ENCODE measurements around the gene RTN4RL2. TPM values are rescaled to one million over a fixed set of nuclear protein-coding genes. Genes with fewer than 3 reads are reported as not detected.

The RTN4RL2 gene
- total and polyA plus RNA-seq, 5 donors from 2014 or later: 0.11 TPM; not detected in 4

DNA sequence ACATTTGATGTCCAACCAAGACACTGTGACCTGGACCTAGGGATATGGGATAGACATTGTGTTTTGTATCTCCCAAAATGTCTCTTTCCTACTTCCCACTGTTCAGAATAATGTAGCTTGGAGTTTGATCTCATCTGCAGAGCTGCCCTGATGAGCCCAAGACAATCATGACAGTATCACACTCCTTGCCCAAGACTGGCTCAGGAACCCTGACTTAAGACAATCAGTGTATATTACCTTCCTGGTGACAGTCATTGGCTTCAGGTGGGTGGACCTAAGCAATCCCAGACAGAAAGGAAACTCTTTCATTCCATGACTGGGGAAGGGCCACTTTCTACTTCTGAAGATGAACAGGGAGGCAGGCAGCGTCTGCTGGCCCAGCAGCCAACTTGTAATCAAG is 14.3 kb upstream of the RTN4RL2 start:
- H3K9me3 Mint-ChIP-seq: peaks cover 0 to 2% (median 0%) of the 10 kb centered on the region in 7 donors
- H3K27me3 ChIP-seq (ENCODE audit: control insufficient read depth, insufficient read depth, low read length): no peaks in the 10 kb centered on the region
- H3K4me1 Mint-ChIP-seq: no peaks in the 10 kb centered on the region
- DNase-seq (no peak), ATAC-seq (ENCODE audit: low read depth in 2 of 2) (no peak)
- no peaks in the 10 kb centered on the region for H3K4me1 ChIP-seq (ENCODE audit: control insufficient read depth, insufficient read depth, low read length, poor library complexity, severe bottlenecking)
- no peaks in the 10 kb centered on the region for H3K36me3 Mint-ChIP-seq
- peaks cover 19% of the 10 kb centered on the region for H3K27me3 Mint-ChIP-seq
- H3K9me3 ChIP-seq (ENCODE audit: control insufficient read depth in 2 of 2, low read length in 2 of 2): no peaks in the 10 kb centered on the region
- H3K4me3 ChIP-seq (ENCODE audit: low read depth, low read length): no peak overlapping the region
- H3K27ac ChIP-seq (ENCODE audit: insufficient read depth, low read length, poor library complexity, severe bottlenecking): no peak overlapping the region
- H3K4me3 Mint-ChIP-seq: no peak overlapping the region
- H3K36me3 ChIP-seq (ENCODE audit: control insufficient read depth, insufficient read depth, low read length): no peaks in the 10 kb centered on the region
- no peak overlapping the region for H3K27ac Mint-ChIP-seq

DNA sequence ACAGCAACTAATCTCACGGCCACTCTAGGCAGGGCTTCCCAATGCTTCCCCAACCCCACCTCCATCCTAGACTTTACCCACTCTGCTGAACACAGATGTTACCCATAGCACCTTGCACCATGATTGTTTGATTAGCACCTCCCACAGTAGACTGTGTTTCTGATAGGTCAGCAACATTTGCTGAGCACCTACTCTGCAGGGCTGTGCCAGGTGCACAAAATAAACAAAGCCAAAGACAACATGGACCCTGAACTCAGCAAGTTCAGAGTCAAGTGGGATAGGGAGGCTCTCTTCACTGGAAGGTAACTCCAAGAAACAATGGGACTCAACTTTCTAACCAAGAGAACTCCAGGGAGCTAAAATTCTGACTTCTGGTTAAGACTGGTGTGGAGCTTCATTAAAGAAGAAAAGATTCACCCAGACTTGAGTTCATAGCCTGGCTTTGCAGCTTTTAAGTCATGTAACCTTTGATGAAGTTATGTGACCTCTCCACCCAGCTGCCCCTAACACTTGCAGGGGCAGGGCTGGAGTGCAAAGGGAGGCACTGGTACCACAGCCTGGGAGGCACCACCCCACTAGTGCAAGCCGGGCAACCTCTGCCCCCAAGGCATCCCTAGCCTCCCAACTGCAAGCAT is 6.7 kb upstream of the RTN4RL2 start:
- Histone ChIP-seq H3K9me3 (ENCODE audit: control insufficient read depth in 2 of 2, low read length in 2 of 2) (no peaks in the 10 kb centered on the region), H3K27me3 (ENCODE audit: control insufficient read depth, insufficient read depth, low read length) (peaks cover 6% of the 10 kb centered on the region), H3K4me3 (ENCODE audit: low read depth, low read length) (no peak overlapping the region), H3K27ac (ENCODE audit: insufficient read depth, low read length, poor library complexity, severe bottlenecking) (no peak overlapping the region), H3K4me1 (ENCODE audit: control insufficient read depth, insufficient read depth, low read length, poor library complexity, severe bottlenecking) (peaks cover 18% of the 10 kb centered on the region), H3K36me3 (ENCODE audit: control insufficient read depth, insufficient read depth, low read length) (no peaks in the 10 kb centered on the region)
- Mint-ChIP-seq H3K27me3 (peaks cover 47% of the 10 kb centered on the region), H3K4me1 (peaks cover 0 to 14% (median 7%) of the 10 kb centered on the region in 4 donors), H3K9me3 (peaks cover 0 to 1% (median 0%) of the 10 kb centered on the region in 7 donors), H3K36me3 (no peaks in the 10 kb centered on the region), H3K27ac (no peak overlapping the region), H3K4me3 (no peak overlapping the region)
- no peak for ATAC-seq (ENCODE audit: low read depth in 2 of 2)
- DNase-seq: no peak

DNA sequence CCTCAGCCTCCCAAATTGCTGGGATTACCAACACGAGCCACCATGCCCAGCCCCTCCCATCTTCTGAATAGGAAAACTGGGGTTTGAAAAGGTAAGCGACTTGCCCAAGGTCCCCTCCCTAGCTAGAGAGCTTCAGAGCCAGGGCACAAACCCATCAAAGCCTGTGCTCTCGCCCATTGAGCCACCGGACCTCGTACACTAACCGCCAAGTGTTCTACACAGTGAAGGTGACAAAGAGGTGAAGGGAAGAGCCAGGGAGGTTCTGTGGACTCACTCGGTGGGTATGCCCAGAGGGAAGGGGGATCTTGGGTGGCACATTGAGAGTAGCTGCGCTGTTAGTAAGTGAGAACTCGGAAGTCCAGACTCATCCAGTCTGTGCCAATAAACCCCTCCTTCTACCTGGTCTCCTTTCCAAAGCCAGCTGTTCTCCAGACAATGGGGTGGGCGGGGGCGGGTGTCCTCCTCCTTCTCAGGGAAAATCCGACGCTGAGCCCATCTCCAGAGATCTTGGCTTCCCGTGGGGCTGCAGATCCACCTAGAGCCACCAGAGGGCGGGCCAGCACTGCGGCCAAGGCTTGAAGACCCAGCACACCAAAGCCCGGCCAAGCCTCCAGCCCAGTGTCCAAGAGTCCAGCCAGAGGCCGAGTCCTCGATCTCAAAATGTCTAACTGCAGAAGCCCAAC is 3.2 kb upstream of the RTN4RL2 start:
- Mint-ChIP-seq H3K4me3 (peak overlapping the region; percentile 75 to 86 (median 80)), H3K27ac (no peak overlapping the region), H3K27me3 (peaks cover 53% of the 10 kb centered on the region), H3K36me3 (no peaks in the 10 kb centered on the region), H3K9me3 (peaks cover 0 to 4% (median 0%) of the 10 kb centered on the region in 7 donors), H3K4me1 (peaks cover 5 to 34% (median 18%) of the 10 kb centered on the region in 4 donors)
- Histone ChIP-seq H3K9me3 (ENCODE audit: control insufficient read depth in 2 of 2, low read length in 2 of 2) (no peaks in the 10 kb centered on the region), H3K4me3 (ENCODE audit: low read depth, low read length) (no peak overlapping the region), H3K27me3 (ENCODE audit: control insufficient read depth, insufficient read depth, low read length) (peaks cover 10% of the 10 kb centered on the region), H3K36me3 (ENCODE audit: control insufficient read depth, insufficient read depth, low read length) (no peaks in the 10 kb centered on the region), H3K27ac (ENCODE audit: insufficient read depth, low read length, poor library complexity, severe bottlenecking) (no peak overlapping the region), H3K4me1 (ENCODE audit: control insufficient read depth, insufficient read depth, low read length, poor library complexity, severe bottlenecking) (peaks cover 43% of the 10 kb centered on the region)
- peak; percentile 59 to 62 for ATAC-seq (ENCODE audit: low read depth in 2 of 2)
- DNase-seq: peak; percentile 55 to 65 (median 61)

DNA sequence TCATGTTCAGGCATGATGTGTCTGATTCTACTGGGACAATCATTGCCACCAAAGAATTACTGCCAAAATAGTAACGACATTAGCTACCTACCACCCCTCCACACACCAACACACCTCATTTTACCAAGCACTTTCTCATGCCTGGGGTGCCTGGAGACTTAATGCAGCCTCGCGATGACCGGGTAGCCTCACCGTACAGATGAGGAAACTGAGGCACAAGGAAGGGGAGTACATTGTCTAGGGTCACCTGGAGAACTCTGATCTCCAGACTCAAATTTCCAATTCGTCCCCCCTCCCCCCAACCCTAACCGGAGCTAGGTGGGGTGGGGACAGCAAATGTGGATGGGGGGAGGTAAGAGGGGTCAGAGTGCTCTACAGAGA is 2.7 kb upstream of the RTN4RL2 start:
- Histone ChIP-seq H3K36me3 (ENCODE audit: control insufficient read depth, insufficient read depth, low read length) (no peaks in the 10 kb centered on the region), H3K27me3 (ENCODE audit: control insufficient read depth, insufficient read depth, low read length) (peaks cover 10% of the 10 kb centered on the region), H3K4me3 (ENCODE audit: low read depth, low read length) (no peak overlapping the region), H3K4me1 (ENCODE audit: control insufficient read depth, insufficient read depth, low read length, poor library complexity, severe bottlenecking) (peaks cover 43% of the 10 kb centered on the region), H3K27ac (ENCODE audit: insufficient read depth, low read length, poor library complexity, severe bottlenecking) (no peak overlapping the region), H3K9me3 (ENCODE audit: control insufficient read depth in 2 of 2, low read length in 2 of 2) (no peaks in the 10 kb centered on the region)
- H3K4me3 Mint-ChIP-seq: peak overlapping the region; percentile 75 to 86 (median 80)
- ATAC-seq (ENCODE audit: low read depth in 2 of 2) (peak; percentile 9 to 24), DNase-seq (no peak)
- peaks cover 52% of the 10 kb centered on the region for H3K27me3 Mint-ChIP-seq
- H3K27ac Mint-ChIP-seq: no peak overlapping the region
- peaks cover 5 to 34% (median 18%) of the 10 kb centered on the region in 4 donors for H3K4me1 Mint-ChIP-seq
- peaks cover 0 to 4% (median 0%) of the 10 kb centered on the region in 7 donors for H3K9me3 Mint-ChIP-seq
- H3K36me3 Mint-ChIP-seq: no peaks in the 10 kb centered on the region

DNA sequence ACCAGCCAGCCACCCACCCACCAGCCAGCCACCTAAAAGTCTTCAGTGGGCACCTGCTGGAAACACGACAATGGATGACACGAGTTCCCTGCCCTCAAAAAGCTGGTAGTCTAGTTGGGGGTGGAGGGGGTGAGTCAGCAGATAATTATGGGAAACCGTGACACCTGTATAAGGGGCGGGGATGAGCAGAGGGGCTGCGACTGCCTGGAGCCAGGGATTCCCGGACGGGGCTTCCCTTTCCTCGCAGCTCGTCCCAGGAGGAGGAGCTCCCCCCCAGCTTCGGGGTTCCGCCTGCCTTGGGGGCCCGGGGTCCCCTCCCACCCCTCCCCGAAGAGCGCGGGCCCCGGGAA is 2.3 kb upstream of the RTN4RL2 start:
- Mint-ChIP-seq H3K4me3 (peak overlapping the region in 3 of 4 donors; percentile 79 to 86 (median 82)), H3K9me3 (peaks cover 0 to 4% (median 0%) of the 10 kb centered on the region in 7 donors), H3K27me3 (peaks cover 56% of the 10 kb centered on the region), H3K4me1 (peaks cover 5 to 34% (median 20%) of the 10 kb centered on the region in 4 donors), H3K27ac (no peak overlapping the region), H3K36me3 (no peaks in the 10 kb centered on the region)
- peaks cover 10% of the 10 kb centered on the region for H3K27me3 ChIP-seq (ENCODE audit: control insufficient read depth, insufficient read depth, low read length)
- H3K4me1 ChIP-seq (ENCODE audit: control insufficient read depth, insufficient read depth, low read length, poor library complexity, severe bottlenecking): peaks cover 43% of the 10 kb centered on the region
- H3K36me3 ChIP-seq (ENCODE audit: control insufficient read depth, insufficient read depth, low read length): no peaks in the 10 kb centered on the region
- no peaks in the 10 kb centered on the region for H3K9me3 ChIP-seq (ENCODE audit: control insufficient read depth in 2 of 2, low read length in 2 of 2)
- ATAC-seq (ENCODE audit: low read depth in 2 of 2) (no peak), DNase-seq (no peak)
- no peak overlapping the region for H3K4me3 ChIP-seq (ENCODE audit: low read depth, low read length)
- no peak overlapping the region for H3K27ac ChIP-seq (ENCODE audit: insufficient read depth, low read length, poor library complexity, severe bottlenecking)

DNA sequence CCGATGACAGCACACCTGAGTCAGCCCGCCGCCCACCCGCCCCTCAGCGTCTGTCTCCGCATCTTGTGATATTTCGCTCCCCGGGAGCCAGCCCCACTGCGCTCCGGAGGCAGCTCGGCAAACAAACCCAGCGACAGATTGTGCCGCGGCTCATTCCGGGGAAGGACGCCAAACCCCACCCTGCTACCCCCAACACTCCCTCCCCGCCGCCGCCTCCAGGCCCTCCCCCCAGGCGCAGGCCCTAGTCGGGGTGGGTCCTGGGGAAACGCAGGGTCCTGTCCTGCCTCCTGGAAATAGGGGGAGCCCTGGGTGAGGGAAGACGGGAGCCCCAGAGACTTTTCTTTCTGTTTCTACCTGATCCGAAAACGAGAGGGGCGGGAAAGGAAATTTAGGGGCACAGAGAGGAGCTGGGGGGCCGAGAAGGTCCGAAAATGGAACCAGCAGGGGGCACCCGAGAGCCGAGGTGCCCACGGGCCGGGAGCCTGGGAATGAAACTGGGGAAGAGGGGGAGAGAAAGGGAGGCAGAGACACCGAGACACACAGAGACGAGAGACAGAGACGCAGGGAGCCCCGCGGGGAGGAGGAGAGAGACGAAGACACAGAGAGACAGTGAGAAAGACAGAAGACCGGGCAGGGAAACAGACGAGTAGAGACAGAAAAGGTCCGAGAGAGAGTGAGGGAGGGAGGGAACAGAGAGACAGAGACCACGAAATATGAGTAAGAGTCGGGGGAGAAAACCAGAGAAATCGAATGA is 1.7 kb upstream of the RTN4RL2 start:
- H3K27ac ChIP-seq (ENCODE audit: insufficient read depth, low read length, poor library complexity, severe bottlenecking): no peak overlapping the region
- Mint-ChIP-seq H3K36me3 (no peaks in the 10 kb centered on the region), H3K27me3 (peaks cover 60% of the 10 kb centered on the region), H3K4me3 (peak overlapping the region; percentile 75 to 97 (median 90)), H3K27ac (peak overlapping the region in 2 of 3 donors; percentile 67 to 85), H3K4me1 (peaks cover 5 to 34% (median 20%) of the 10 kb centered on the region in 4 donors), H3K9me3 (peaks cover 0 to 4% (median 0%) of the 10 kb centered on the region in 7 donors)
- DNase-seq (peak in 2 of 3 donors; percentile 26 to 43), ATAC-seq (ENCODE audit: low read depth in 2 of 2) (no peak)
- H3K36me3 ChIP-seq (ENCODE audit: control insufficient read depth, insufficient read depth, low read length): no peaks in the 10 kb centered on the region
- no peaks in the 10 kb centered on the region for H3K9me3 ChIP-seq (ENCODE audit: control insufficient read depth in 2 of 2, low read length in 2 of 2)
- H3K27me3 ChIP-seq (ENCODE audit: control insufficient read depth, insufficient read depth, low read length): peaks cover 10% of the 10 kb centered on the region
- peak overlapping the region; percentile 78 for H3K4me3 ChIP-seq (ENCODE audit: low read depth, low read length)
- H3K4me1 ChIP-seq (ENCODE audit: control insufficient read depth, insufficient read depth, low read length, poor library complexity, severe bottlenecking): peaks cover 43% of the 10 kb centered on the region

DNA sequence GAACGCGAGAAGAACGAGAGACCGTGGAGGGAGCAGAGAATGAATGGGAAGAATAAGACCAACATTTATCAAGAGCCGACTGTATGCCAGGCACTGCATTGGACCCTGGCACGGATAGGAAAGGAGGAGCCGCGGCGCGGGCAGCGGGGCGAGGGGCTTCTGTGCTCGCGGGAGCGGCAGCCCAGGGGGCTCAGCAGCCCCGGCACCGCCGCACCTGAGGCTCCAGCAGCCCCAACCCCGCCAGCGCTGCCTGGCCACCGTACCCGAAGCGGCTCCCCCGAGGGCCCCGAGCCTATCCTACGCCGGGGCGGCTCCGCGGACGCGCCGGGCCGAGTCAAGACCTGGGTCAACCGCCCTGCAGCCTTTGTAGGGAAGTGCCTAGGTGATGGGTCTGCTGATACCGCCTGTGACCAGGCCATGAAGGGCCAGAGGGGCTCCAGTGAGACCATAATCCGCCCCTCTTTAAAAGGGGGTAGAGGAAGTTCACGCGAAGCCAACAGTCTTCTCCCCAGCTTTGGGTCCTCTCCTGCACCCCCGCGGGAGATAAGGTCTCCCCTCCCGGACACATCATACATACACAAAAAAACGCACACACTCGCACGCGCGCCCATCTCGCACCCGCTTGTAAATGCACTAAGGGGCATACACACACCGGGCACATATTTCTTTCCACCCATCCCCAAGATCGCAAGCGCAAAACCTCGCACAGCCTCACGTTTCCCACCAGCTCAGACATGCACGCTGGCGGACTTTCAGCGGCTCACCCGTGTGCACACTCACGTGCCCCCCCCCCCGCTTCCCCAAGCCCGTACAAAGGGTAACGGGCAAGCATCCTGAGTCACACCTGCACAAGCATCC is 935 bp upstream of the RTN4RL2 start:
- Histone ChIP-seq H3K27me3 (ENCODE audit: control insufficient read depth, insufficient read depth, low read length) (peaks cover 10% of the 10 kb centered on the region), H3K4me1 (ENCODE audit: control insufficient read depth, insufficient read depth, low read length, poor library complexity, severe bottlenecking) (peaks cover 43% of the 10 kb centered on the region), H3K36me3 (ENCODE audit: control insufficient read depth, insufficient read depth, low read length) (no peaks in the 10 kb centered on the region), H3K9me3 (ENCODE audit: control insufficient read depth in 2 of 2, low read length in 2 of 2) (no peaks in the 10 kb centered on the region), H3K27ac (ENCODE audit: insufficient read depth, low read length, poor library complexity, severe bottlenecking) (no peak overlapping the region), H3K4me3 (ENCODE audit: low read depth, low read length) (peak overlapping the region; percentile 78)
- peak overlapping the region in 2 of 3 donors; percentile 78 to 94 for H3K27ac Mint-ChIP-seq
- DNase-seq (peak in 2 of 3 donors; percentile 29 to 49), ATAC-seq (ENCODE audit: low read depth in 2 of 2) (peak; percentile 28 to 39)
- no peaks in the 10 kb centered on the region for H3K36me3 Mint-ChIP-seq
- H3K9me3 Mint-ChIP-seq: peaks cover 0 to 4% (median 0%) of the 10 kb centered on the region in 7 donors
- H3K4me3 Mint-ChIP-seq: peak overlapping the region; percentile 75 to 97 (median 90)
- H3K27me3 Mint-ChIP-seq: peaks cover 67% of the 10 kb centered on the region
- peaks cover 5 to 34% (median 20%) of the 10 kb centered on the region in 4 donors for H3K4me1 Mint-ChIP-seq
